HepG2 (cell line): ENCODE measurements around the gene DIAPH3. TPM values are rescaled to one million over a fixed set of nuclear protein-coding genes. Genes with fewer than 3 reads are reported as not detected.

Source experiments
- ATAC-seq: fragments of 200-7000 bp; cut with Tn5 transposase; 3 replicates; pipeline ENCODE4 v1.9.1; 2020; ENCODE audit warnings: mild to moderate bottlenecking, moderate library complexity
- BruUV-seq: library from RNA; stranded (reverse); fragments of 400-500 nt; replicated peaks from 2 replicates; lab custom pipeline; 2021; lab: Mats Ljungman, UMichigan
- CTCF ChIA-PET: fragments of 300-600 bp; formaldehyde crosslinking; extraction: SDS; loops from one replicate; lab custom pipeline; 2021; ENCODE audit warnings: low total read pairs, inconsistent platforms, low intra/inter-chr PET ratio; lab: Yijun Ruan, JAX
- POLR2A ChIA-PET: fragments of 350-600 bp; sonication (Branson Sonifier 250); formaldehyde crosslinking; loops from one replicate; lab custom pipeline; 2020; ENCODE audit warnings: antibody characterized with exemption, inconsistent platforms; lab: Yijun Ruan, JAX
- DNase-seq: peaks from one replicate; pipeline ENCODE4 v3.0.0-alpha.2; 2015; ENCODE audit warnings: low spot score
- FAIRE-seq: peaks from 3 replicates; lab custom pipeline; 2011; peaks lifted over from hg19 to GRCh38; lab: Jason Lieb, UNC
- H2AFZ ChIP-seq: one replicate; pipeline ENCODE4 v1.6.1; 2011; ENCODE audit warnings: low read length, inconsistent platforms
- H3K27ac ChIP-seq: fragments of 300-600 bp; 3 replicates; pipeline ENCODE4 v1.8.0; 2011; ENCODE audit warnings: mixed run types, mild to moderate bottlenecking, mixed read lengths, low read length, inconsistent platforms; ENCODE audit not compliant: insufficient read depth; ENCODE audit errors: extremely low read length
- H3K27me3 ChIP-seq, 2 experiments: fragments of 200-600 bp in 1 of 2; 2 replicates in 1 of 2; 3 replicates in 1 of 2; pipeline versions ENCODE4 v1.6.0 to v1.8.0; 2011; ENCODE audit warnings: low read length in 2 of 2, mild to moderate bottlenecking in 2 of 2, moderate library complexity in 2 of 2, inconsistent platforms in 1 of 2; ENCODE audit not compliant: insufficient read depth in 2 of 2, control insufficient read depth in 1 of 2
- H3K36me3 ChIP-seq, 2 experiments: fragments of 200-600 bp in 1 of 2; replicated peaks in 1 of 2; 2 replicates in 1 of 2; 3 replicates in 1 of 2; pipeline versions ENCODE4 v1.5.1 to v1.8.0; 2011; ENCODE audit warnings: low read length in 2 of 2, inconsistent platforms in 1 of 2; ENCODE audit not compliant: insufficient read depth in 2 of 2, control insufficient read depth in 1 of 2
- H3K4me1 ChIP-seq: 2 replicates; pipeline ENCODE4 v1.5.1; 2012; ENCODE audit warnings: low read length, inconsistent platforms; ENCODE audit not compliant: insufficient read depth
- H3K4me2 ChIP-seq: 2 replicates; pipeline ENCODE4 v1.6.0; 2011; ENCODE audit warnings: low read depth, low read length, inconsistent platforms
- H3K4me3 ChIP-seq, 3 experiments: fragments of 200-600 bp in 1 of 3; sonication (generic), shearing (Covaris generic) in 1 of 3; replicated peaks in 1 of 3; 2 replicates each; pipeline ENCODE4 v1.5.1; 2011 to 2016; ENCODE audit warnings: low read length in 3 of 3, inconsistent platforms in 2 of 3, low read depth in 2 of 3, mild to moderate bottlenecking in 2 of 3, control low read depth in 1 of 3, mixed read lengths in 1 of 3; ENCODE audit not compliant: insufficient read depth in 1 of 3
- H3K79me2 ChIP-seq: one replicate; pipeline ENCODE4 v1.6.1; 2011; ENCODE audit warnings: low read length, inconsistent platforms; ENCODE audit not compliant: insufficient read depth
- H3K9ac ChIP-seq: 2 replicates; pipeline ENCODE4 v1.6.0; 2011; ENCODE audit warnings: mild to moderate bottlenecking, low read depth, low read length, inconsistent platforms; ENCODE audit not compliant: insufficient read depth
- H3K9me3 ChIP-seq: 2 replicates; pipeline ENCODE4 v1.5.1; 2012; ENCODE audit warnings: mild to moderate bottlenecking, low read length
- H4K20me1 ChIP-seq: 2 replicates; pipeline ENCODE4 v1.6.0; 2011; ENCODE audit warnings: inconsistent platforms, mild to moderate bottlenecking, low read length, moderate library complexity; ENCODE audit not compliant: insufficient read depth
- CEBPB ChIP-seq: IDR thresholded peaks from 2 replicates; pipeline ENCODE4 v1.6.1; 2011; ENCODE audit warnings: low read depth, low read length, improper control_type of control experiment, borderline replicate concordance
- DNMT1 ChIP-seq: sonication (generic); formaldehyde crosslinking; IDR thresholded peaks from 2 replicates; pipeline ENCODE4 v1.5.1; 2020; ENCODE audit warnings: mild to moderate bottlenecking, missing genetic modification reagents
- FOXJ3 ChIP-seq: sonication (generic); formaldehyde crosslinking; IDR thresholded peaks from 2 replicates; pipeline ENCODE4 v1.4.0; 2020; ENCODE audit warnings: missing genetic modification reagents, mild to moderate bottlenecking, borderline replicate concordance
- IRF2 ChIP-seq: IDR thresholded peaks from 2 replicates; pipeline ENCODE4 v1.6.1; 2018; ENCODE audit warnings: missing genetic modification reagents, missing compliant biosample characterization
- ZKSCAN1 ChIP-seq: fragments of 150-350 bp; IDR thresholded peaks from 2 replicates; pipeline ENCODE4 v1.6.1; 2014; ENCODE audit warnings: low read length
- ZNF737 ChIP-seq: sonication (generic); formaldehyde crosslinking; IDR thresholded peaks from 2 replicates; pipeline ENCODE4 v1.5.0; 2020; ENCODE audit warnings: missing genetic modification reagents, mild to moderate bottlenecking, borderline replicate concordance
- ZNF776 ChIP-seq: sonication (generic); formaldehyde crosslinking; IDR thresholded peaks from 2 replicates; pipeline ENCODE4 v1.4.0; 2020; ENCODE audit warnings: mild to moderate bottlenecking, missing genetic modification reagents
- WGBS: methylation state at CpG from one replicate; pipeline ENCODE4 v1.1.6; 2017; ENCODE audit warnings: low lambda C conversion rate; 5-methylcytosine and 5-hydroxymethylcytosine counted together
- in situ Hi-C: cut with HindIII; loops from 2 replicates; pipeline ENCODE4 v1.10.0; 2017; ENCODE audit warnings: low pct_unique_long_range_greater_than_20kb; ENCODE audit not compliant: extremely low pct_ligation_motif_present
- intact Hi-C: fragments of 100-400 bp; cut with micrococcal nuclease; formaldehyde crosslinking; loops from one replicate; pipeline ENCODE4 v1.10.0; 2022; ENCODE audit not compliant: unreplicated experiment
- polyA plus RNA-seq, 8 experiments: library from polyadenylated mRNA; depleted of rRNA in 3 of 8; stranded (reverse) in 7 of 8; unstranded in 1 of 8; fragments of >200 nt; fragmentation: Illumina TruSeq in 4 of 8; extraction: Trizol in 4 of 8; gene quantifications; 2 replicates each; pipeline versions ENCODE4 v1.2.1 to v1.2.3, GENCODE V29; 2011 to 2016; ENCODE audit warnings: low read depth in 4 of 8, missing spikeins in 1 of 8, mixed read lengths in 1 of 8; ENCODE audit not compliant: insufficient read depth in 1 of 8
- total RNA-seq, 5 experiments: library from RNA; depleted of rRNA; stranded (reverse); fragments of >200 nt; fragmentation: Illumina TruSeq; extraction: Trizol; gene quantifications; 2 replicates each; pipeline ENCODE4 v1.2.3, GENCODE V29; 2016; ENCODE audit warnings: low read depth in 1 of 5
- TF ChIP-seq, protein P1 (sequence below): IDR thresholded peaks from 2 replicates; pipeline ENCODE4 v1.4.0; 2020; ENCODE audit warnings: mild to moderate bottlenecking, missing genetic modification reagents
- TF ChIP-seq, protein P2 (sequence below): IDR thresholded peaks from 2 replicates; pipeline ENCODE4 v1.6.1; 2016; ENCODE audit warnings: mild to moderate bottlenecking, missing biosample characterization, missing genetic modification reagents

Gene DIAPH3
- total and polyA plus RNA-seq, 2 of the 13 experiments (the other 11 are each of a cell fraction or from before 2014, with no cell fraction given), result 4.0 to 9.3 TPM

DNA sequence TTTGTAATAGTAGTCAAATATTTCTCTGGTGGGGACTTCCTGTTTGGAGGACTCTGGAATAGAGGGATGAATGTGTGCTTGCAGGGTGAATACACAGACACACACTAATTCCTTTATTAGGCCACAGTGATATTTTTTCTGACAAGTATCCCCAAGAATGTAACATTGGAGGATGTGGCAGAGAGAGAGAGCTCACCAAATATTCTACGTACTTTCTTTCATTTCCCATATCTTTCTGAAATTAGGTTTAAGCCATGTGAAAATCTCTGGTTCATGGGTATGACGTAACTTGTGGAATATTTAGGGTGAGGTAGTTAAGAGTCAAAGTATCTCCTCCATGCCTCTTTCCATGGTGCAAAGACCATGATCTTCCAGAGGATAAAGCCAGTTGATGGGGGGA, 463.4 kb downstream of the DIAPH3 start (continued):
- TF ChIP-seq, protein P1, sequence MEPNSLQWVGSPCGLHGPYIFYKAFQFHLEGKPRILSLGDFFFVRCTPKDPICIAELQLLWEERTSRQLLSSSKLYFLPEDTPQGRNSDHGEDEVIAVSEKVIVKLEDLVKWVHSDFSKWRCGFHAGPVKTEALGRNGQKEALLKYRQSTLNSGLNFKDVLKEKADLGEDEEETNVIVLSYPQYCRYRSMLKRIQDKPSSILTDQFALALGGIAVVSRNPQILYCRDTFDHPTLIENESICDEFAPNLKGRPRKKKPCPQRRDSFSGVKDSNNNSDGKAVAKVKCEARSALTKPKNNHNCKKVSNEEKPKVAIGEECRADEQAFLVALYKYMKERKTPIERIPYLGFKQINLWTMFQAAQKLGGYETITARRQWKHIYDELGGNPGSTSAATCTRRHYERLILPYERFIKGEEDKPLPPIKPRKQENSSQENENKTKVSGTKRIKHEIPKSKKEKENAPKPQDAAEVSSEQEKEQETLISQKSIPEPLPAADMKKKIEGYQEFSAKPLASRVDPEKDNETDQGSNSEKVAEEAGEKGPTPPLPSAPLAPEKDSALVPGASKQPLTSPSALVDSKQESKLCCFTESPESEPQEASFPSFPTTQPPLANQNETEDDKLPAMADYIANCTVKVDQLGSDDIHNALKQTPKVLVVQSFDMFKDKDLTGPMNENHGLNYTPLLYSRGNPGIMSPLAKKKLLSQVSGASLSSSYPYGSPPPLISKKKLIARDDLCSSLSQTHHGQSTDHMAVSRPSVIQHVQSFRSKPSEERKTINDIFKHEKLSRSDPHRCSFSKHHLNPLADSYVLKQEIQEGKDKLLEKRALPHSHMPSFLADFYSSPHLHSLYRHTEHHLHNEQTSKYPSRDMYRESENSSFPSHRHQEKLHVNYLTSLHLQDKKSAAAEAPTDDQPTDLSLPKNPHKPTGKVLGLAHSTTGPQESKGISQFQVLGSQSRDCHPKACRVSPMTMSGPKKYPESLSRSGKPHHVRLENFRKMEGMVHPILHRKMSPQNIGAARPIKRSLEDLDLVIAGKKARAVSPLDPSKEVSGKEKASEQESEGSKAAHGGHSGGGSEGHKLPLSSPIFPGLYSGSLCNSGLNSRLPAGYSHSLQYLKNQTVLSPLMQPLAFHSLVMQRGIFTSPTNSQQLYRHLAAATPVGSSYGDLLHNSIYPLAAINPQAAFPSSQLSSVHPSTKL (CRISPR knock-in tag), result 0 out of 2 replicates have a peak, but pooled peaks have one; percentile 10
- no peak for TF ChIP-seq ZNF737 (CRISPR knock-in tag)
- no peak for TF ChIP-seq DNMT1 (CRISPR knock-in tag)
- 0 out of 2 replicates have a peak, but pooled peaks have one; percentile 12 for TF ChIP-seq CEBPB

- no peaks in the 10 kb centered on the region for H4K20me1 ChIP-seq
- H3K27me3 ChIP-seq, result no peaks in the 10 kb centered on the region
- BruUV-seq, result no TSS peak
- ATAC-seq, result no peak
- no peak overlapping the region for H3K4me3 ChIP-seq
- no peaks in the 10 kb centered on the region for H3K9me3 ChIP-seq
- TF ChIP-seq ZKSCAN1 (no peak), FOXJ3 (CRISPR knock-in tag) (no peak), IRF2 (CRISPR knock-in tag) (no peak), ZNF776 (no peak)
- TF ChIP-seq, protein P2, sequence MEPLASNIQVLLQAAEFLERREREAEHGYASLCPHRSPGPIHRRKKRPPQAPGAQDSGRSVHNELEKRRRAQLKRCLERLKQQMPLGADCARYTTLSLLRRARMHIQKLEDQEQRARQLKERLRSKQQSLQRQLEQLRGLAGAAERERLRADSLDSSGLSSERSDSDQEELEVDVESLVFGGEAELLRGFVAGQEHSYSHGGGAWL, result no peak
- TF ChIP-seq, all 625 proteins: peak for 0
- H2AFZ ChIP-seq, result no peak overlapping the region
- H3K36me3 ChIP-seq, result no peaks in the 10 kb centered on the region
- intact Hi-C loops (no loop called here), in situ Hi-C loops (no loop called here)
- H3K9ac ChIP-seq, result no peak overlapping the region
- H3K27ac ChIP-seq, result no peak overlapping the region
- DNase-seq, result no peak
- H3K79me2 ChIP-seq, result no peaks in the 10 kb centered on the region
- WGBS, result 100% methylated on average over 1 of the region's 1 CpG
- CTCF ChIA-PET, result no interaction called here
- POLR2A ChIA-PET, result no interaction called here
- H3K4me1 ChIP-seq, result peaks cover 58% of the 10 kb centered on the region
- no peak for FAIRE-seq
- no peak overlapping the region for H3K4me2 ChIP-seq
Observed at GRCh38 chr13:59696271-59696670, 467.5 kb downstream of the DIAPH3 start.
